ENCODE measurements around the gene ADGRA3. TPM values are rescaled to one million over a fixed set of nuclear protein-coding genes. Genes with fewer than 3 reads are reported as not detected.

ADGRA3 gene
- total and polyA plus RNA-seq, 2 of the 13 experiments (the other 11 are each of a cell fraction or from before 2014, with no cell fraction given) = 32.2 to 40.8 TPM

GRCh38 chr4:22363036-22363435 is 152.8 kb downstream of the ADGRA3 start:
- H3K79me2 ChIP-seq (ENCODE audit: insufficient read depth, low read length) = no peaks in the 10 kb centered on the region
- POLR2A ChIA-PET = no interaction called here
- ATAC-seq (no peak), FAIRE-seq (no peak), DNase-seq (ENCODE audit: low spot score) (no peak)
- 49% methylated on average over 2 of the region's 2 CpGs for WGBS (ENCODE audit: low lambda C conversion rate)
- no TSS peak for BruUV-seq (replicated peaks)
- CTCF ChIA-PET (ENCODE audit: low intra/inter-chr PET ratio, low total read pairs) = no interaction called here
- H3K27ac ChIP-seq (ENCODE audit: extremely low read length, insufficient read depth, low read length) = no peak overlapping the region
- H3K9ac ChIP-seq (ENCODE audit: insufficient read depth, low read depth, low read length) = no peak overlapping the region
- intact Hi-C loops (cut with micrococcal nuclease; ENCODE audit: unreplicated experiment) = no loop called here
- no peaks in the 10 kb centered on the region for H3K4me1 ChIP-seq (ENCODE audit: insufficient read depth, low read length)
- no peaks in the 10 kb centered on the region for H3K9me3 ChIP-seq (ENCODE audit: low read length)
- H2AFZ ChIP-seq (ENCODE audit: low read length) = no peak overlapping the region
- no peaks in the 10 kb centered on the region for H3K27me3 ChIP-seq (ENCODE audit: control insufficient read depth in 1 of 2, insufficient read depth in 2 of 2, low read length in 2 of 2)
- H3K36me3 ChIP-seq (replicated peaks in 1 of 2; ENCODE audit: control insufficient read depth in 1 of 2, insufficient read depth in 2 of 2, low read length in 2 of 2) = no peaks in the 10 kb centered on the region
- no peak overlapping the region for H3K4me3 ChIP-seq (replicated peaks in 1 of 3; ENCODE audit: insufficient read depth in 1 of 3, low read depth in 2 of 3, low read length in 3 of 3)
- no peaks in the 10 kb centered on the region for H4K20me1 ChIP-seq (ENCODE audit: insufficient read depth, low read length)
- TF ChIP-seq, protein P1, sequence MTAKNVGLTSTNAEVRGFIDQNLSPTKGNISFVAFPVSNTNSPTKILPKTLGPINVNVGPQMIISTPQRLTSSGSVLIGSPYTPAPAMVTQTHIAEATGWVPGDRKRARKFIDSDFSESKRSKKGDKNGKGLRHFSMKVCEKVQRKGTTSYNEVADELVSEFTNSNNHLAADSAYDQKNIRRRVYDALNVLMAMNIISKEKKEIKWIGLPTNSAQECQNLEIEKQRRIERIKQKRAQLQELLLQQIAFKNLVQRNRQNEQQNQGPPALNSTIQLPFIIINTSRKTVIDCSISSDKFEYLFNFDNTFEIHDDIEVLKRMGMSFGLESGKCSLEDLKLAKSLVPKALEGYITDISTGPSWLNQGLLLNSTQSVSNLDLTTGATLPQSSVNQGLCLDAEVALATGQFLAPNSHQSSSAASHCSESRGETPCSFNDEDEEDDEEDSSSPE (CRISPR knock-in tag; IDR thresholded peaks at IDR 0.05) = no peak
- TF ChIP-seq ZNF879 (CRISPR knock-in tag; IDR thresholded peaks at IDR 0.05) = no peak
- TF ChIP-seq REL (CRISPR knock-in tag; conservative IDR thresholded peaks at IDR 0.05) = no peak
- no peak overlapping the region for H3K4me2 ChIP-seq (ENCODE audit: low read depth, low read length)
- in situ Hi-C loops (cut with HindIII; ENCODE audit: extremely low pct_ligation_motif_present, low pct_unique_long_range_greater_than_20kb) = no loop called here

GRCh38 chr4:22356987-22357596 is 158.8 kb downstream of the ADGRA3 start:
- intact Hi-C loops (cut with micrococcal nuclease; ENCODE audit: unreplicated experiment) (no loop called here), in situ Hi-C loops (cut with HindIII; ENCODE audit: extremely low pct_ligation_motif_present, low pct_unique_long_range_greater_than_20kb) (no loop called here)
- Histone ChIP-seq H3K4me2 (ENCODE audit: low read depth, low read length) (no peak overlapping the region), H3K4me1 (ENCODE audit: insufficient read depth, low read length) (no peaks in the 10 kb centered on the region), H3K79me2 (ENCODE audit: insufficient read depth, low read length) (no peaks in the 10 kb centered on the region), H3K36me3 (replicated peaks in 1 of 2; ENCODE audit: control insufficient read depth in 1 of 2, insufficient read depth in 2 of 2, low read length in 2 of 2) (no peaks in the 10 kb centered on the region), H2AFZ (ENCODE audit: low read length) (no peak overlapping the region), H3K27me3 (ENCODE audit: control insufficient read depth in 1 of 2, insufficient read depth in 2 of 2, low read length in 2 of 2) (no peaks in the 10 kb centered on the region), H3K9me3 (ENCODE audit: low read length) (no peaks in the 10 kb centered on the region), H4K20me1 (ENCODE audit: insufficient read depth, low read length) (no peaks in the 10 kb centered on the region), H3K4me3 (replicated peaks in 1 of 3; ENCODE audit: insufficient read depth in 1 of 3, low read depth in 2 of 3, low read length in 3 of 3) (no peak overlapping the region), H3K9ac (ENCODE audit: insufficient read depth, low read depth, low read length) (no peak overlapping the region), H3K27ac (ENCODE audit: extremely low read length, insufficient read depth, low read length) (no peak overlapping the region)
- ATAC-seq (peak; percentile 92), FAIRE-seq (no peak), DNase-seq (ENCODE audit: low spot score) (no peak)
- WGBS (ENCODE audit: low lambda C conversion rate) = 65% methylated on average over 4 of the region's 6 CpGs
- ChIA-PET POLR2A (no interaction called here), CTCF (ENCODE audit: low intra/inter-chr PET ratio, low total read pairs) (no interaction called here)
- TF ChIP-seq CTCF (CRISPR knock-in tag; IDR thresholded peaks at IDR 0.05) = peak; percentile 52
- peak; percentile 47 for TF ChIP-seq STAG1 (CRISPR knock-in tag; IDR thresholded peaks at IDR 0.05)
- TF ChIP-seq SNAPC2 (CRISPR knock-in tag; IDR thresholded peaks at IDR 0.05) = no peak
- TF ChIP-seq ZNF3 (CRISPR knock-in tag; IDR thresholded peaks at IDR 0.05) = no peak
- no peak for TF ChIP-seq JUNB (CRISPR knock-in tag; IDR thresholded peaks at IDR 0.05; ENCODE audit: borderline replicate concordance)
- TF ChIP-seq IRX3 (CRISPR knock-in tag; IDR thresholded peaks at IDR 0.05; ENCODE audit: borderline replicate concordance, low read depth) = no peak
- TF ChIP-seq ZNF263 (CRISPR knock-in tag; IDR thresholded peaks at IDR 0.05) = no peak
- no peak for TF ChIP-seq DNMT1 (CRISPR knock-in tag; IDR thresholded peaks at IDR 0.05)
- TF ChIP-seq FOXM1 (CRISPR knock-in tag; IDR thresholded peaks at IDR 0.05) = no peak
- BruUV-seq (replicated peaks) = no TSS peak
